GM21717 (cell line): ENCODE data around the gene EIF2B5.
"Not testable (repeated sequence)": the region's sequence is repeated elsewhere in the genome, so short reads cannot be mapped to it uniquely, and the experiment has no call there.

Experiments used
- ATAC-seq: cut with Tn5 transposase; IDR thresholded peaks from one replicate; pipeline ENCODE4 v1.9.1; 2021; ENCODE audit warnings: mild to moderate bottlenecking, moderate library complexity; ENCODE audit not compliant: unreplicated experiment

The EIF2B5 gene

DNA sequence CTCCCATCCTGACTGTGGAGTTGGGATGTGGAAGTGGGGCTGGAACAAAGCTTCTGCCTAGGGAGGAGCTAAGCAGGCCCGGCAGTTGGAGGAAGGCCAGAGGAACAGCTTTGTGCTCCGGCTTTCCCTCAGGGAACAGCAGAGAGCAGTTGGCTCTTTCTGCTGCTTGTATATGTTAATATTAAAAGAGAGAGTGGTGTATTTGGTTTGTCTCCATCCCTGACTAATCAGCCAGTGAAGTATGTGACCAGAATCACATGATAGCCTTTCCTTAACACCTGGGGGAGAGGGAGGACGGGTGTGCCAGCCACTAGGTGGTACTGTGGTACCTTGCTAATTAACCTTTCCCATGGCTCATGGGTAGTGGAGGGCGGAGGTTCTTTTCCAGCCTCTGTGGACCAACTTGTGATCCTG, 10.0 kb downstream of the EIF2B5 start:
- ATAC-seq = no peak

DNA sequence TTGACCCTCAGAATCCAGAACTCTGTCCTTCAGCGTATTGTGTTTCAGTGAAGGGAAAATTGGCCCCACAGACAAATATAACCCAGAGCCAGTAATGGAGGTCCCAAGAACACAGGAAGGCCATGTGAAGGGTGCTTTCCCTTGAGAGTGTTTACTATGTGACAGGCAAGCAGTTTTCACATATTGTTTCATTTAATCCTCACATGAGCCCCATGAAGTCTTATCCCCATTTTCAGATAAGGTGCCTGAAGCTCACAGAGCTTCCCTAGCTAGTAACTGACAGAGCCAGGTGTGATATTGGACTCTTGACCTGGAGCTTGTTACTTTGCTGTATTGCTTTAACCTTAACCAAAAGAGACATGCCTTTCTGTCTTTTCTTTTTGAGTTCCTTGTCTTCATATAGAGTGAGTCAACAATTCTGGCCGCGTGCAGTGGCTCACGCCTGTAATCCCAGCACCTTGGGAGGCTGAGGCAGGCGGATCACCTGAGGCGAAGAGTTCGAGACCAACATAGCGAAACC, 10.7 kb downstream of the EIF2B5 start:
- no peak for ATAC-seq

DNA sequence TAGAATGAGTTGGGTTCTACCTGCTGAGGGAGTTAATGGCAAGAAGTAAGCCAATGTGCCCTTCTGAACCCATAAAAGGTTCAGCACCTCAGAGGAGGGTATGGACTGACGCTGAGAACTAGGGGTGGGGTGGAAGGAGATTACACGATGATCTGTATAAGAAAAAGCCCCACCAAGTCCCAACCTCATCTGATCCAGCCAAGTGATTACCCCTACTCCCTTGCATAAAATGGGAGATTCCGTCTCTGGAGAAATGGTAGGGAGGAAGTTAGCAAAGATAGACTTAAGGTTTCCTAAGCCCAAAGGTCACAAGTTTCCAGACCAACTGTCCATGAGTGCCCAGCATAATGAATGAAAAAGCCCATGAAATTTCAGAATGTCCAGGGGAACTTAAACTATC, 12.9 kb downstream of the EIF2B5 start:
- no peak for ATAC-seq

DNA sequence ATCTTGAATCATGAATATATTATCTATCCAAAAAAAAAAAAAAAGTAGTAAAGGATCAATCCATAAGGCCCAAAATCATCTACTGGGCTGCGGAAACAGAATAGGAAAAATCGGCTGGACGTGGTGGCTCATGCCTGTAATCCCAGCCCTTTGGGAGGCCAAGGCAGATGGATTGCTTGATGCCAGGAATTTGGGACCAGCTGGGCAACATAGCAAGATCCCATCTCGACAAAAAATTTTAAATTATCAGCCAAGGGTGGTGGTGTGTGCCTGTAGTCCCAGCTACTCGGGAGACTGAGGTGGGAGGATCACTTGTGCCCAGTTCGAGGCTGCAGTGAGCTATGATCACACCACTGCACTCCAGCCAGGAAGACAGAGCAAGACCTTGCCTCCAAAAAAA, 14.0 kb downstream of the EIF2B5 start:
- no peak for ATAC-seq

DNA sequence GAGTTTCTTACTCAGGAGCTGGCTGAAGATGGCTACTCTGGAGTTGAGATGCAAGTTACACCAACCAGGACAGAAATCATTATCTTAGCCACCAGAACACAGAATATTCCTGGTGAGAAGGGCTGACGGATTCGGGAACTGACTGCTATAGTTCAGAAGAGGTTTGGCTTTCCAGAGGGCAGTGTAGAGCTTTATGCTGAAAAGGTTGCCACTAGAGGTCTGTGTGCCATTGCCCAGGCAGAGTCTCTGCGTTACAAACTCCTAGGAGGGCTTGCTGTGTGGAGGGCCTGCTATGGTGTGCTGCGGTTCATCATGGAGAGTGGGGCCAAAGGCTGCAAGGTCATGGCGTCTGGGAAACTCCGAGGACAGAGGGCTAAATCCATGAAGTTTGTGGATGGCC, 14.6 kb downstream of the EIF2B5 start:
- ATAC-seq = not testable (repeated sequence)

DNA sequence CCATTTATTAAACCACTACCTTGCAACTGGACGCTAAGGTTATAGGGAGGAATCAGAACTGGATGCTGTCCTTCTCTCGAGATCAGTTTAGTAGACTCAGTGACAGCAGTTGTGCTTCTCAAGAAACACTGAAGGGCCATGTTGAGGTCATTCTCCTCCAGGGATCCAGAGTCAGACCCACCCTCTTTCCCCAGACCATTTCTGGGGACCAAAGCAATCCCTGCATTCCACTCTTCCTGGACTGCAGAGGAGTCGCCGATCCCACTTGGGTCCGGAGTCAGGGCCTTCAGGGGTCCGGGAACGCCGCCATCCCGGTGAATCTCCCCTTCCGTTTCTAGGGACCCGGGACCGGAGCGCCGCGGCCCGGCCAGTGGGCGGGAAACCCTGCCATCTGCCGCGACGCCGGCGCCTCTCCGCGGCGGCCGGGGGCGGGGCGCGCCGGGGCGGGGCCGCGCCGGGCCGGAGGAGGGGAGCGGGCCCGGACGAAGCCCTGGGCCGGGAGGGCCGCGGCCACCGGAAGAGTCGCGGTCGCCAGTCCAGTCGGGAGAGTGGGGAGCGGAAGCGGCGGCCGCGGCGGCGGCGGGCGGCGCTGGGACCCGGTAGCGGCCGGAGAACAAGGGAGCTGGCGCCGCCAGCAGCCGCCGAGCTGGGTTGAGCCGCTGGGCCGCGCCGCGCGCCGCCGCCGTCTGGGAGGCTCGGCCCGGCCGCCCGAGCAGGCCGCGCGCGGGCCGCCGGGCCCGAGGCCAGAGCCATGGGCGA, 19.9 kb downstream of the EIF2B5 start, which contains the start of gene DVL3:
Gene DVL3, plus strand, starts transcription at position 493 of the 759 bp plus-strand sequence. Its CDS starts 259 bp downstream, at position 752.
- ATAC-seq = peak; percentile 70

DNA sequence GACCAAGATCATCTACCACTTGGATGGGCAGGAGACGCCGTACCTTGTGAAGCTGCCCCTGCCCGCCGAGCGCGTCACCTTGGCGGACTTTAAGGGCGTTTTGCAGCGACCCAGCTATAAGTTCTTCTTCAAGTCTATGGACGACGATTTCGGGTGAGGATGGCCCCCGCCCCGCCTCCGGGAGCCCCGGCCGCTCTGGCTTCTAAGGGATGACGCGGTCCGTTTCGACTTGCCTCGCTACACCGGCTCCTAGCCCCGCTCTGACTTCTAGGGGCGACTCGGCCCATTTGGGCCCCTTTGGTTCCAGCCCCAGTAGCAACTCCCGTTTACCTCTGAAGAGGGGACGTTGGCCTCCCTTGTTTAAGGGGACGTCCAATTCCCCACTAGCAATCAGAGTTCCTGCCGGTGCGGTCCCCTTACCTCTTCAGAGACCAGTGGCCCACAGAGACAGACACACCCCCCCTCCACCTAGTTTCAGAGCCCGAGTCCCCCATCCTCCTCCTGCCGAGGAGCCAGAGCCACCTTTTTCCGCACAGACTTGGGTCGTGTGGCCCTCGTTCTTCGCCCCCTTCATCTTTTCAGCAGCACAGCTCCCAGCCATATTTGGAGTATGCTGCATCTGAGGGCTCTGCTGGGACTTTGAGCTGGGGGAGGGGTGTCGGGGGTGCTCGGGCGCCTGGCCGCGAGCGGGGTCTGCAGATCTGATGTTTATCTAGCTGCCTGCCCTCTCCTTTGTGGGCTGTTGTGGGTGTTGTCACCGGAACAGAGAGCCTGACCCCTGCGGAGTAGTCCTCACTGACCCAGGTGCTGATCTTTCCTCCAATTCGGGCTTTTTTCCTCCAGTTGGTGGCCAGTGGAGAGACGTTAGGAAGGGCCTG, 20.7 kb downstream of the EIF2B5 start:
- ATAC-seq = peak; percentile 39

DNA sequence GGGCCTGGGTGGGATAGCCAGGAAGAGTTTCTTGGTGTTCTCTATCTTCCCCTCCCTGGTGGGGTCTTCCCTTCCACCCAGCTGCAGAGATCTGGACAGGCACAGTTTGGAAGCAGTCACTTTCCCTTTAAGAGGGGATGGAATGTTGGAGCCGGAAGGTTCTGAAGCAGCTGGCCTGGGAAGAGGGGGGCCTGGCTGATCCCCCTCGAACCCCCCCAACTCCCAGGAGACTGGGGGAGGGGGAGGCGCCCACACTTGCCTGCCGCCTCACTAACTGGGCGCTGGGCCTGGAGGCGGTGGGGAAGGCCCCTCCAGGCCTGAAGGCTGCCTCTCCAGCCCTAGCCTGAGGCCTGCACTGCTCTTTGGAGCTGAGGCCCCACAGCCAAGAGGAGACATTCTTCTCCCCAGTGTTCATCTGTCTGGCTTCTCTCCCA, 21.4 kb downstream of the EIF2B5 start:
- no peak for ATAC-seq

DNA sequence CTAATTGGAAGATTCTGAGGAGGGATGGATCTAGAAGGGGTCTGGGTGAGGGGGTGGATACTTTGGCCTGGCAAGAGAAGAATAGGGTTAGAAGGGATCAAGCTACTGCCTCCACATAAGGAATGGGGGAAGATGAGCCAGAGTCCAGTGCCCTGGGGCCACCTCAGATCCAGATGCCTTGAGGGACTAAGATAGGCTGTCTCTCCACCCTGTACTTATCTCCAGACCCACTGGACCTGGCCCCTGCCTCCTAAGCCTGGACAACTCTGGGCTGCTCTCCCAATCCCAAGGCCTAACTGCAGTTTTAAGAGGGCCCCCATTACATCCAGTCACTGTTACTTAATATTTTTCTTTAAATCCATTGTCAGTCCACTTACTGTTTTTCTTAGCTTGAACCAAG, 22.0 kb downstream of the EIF2B5 start:
- no peak for ATAC-seq

DNA sequence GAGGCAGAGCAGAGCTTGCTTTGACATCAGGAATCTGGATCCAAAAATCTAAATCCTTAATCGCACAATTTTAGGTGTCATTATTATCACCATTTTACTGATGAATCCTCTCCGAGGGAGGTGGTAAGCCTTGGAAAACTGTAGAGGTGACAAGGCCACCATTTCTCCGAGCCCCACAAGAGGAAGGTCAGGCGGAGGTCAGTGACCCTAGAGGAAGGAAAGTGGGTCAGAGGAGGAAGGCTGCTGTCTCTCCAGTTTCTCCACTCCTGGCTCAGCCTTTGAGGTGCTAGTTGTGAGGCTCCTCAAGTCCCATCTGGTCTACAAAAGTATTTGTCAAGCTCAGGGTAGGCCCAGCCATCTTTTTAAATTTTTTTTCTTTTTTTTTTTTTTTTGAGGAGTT, 23.2 kb downstream of the EIF2B5 start:
- no peak for ATAC-seq

- no peak for ATAC-seq
Measured at GRCh38 chr3:184160456-184160855, 25.3 kb downstream of the EIF2B5 start.

DNA sequence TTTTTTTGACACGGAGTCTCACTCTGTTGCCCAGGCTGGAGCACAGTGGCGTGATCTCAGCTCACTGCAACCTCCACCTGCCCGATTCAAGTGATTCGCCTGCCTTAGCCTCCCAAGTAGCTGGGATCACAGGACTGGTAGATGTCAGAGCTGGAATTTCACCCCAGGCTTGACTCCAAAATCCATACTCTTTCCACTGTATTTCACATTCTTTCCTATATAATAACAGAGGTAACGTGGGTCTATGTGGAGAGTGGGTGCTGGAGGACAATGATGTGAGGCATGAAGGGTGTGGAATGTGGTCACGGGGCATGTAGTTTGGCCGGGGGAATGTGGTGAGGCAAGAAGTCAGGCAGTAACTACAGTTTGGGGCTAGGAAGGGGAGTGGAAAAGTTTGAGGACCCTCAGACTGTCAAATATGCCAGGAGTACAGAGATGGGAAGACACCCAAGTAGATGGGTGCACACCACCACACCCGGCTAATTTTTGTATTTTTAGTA, 27.5 kb downstream of the EIF2B5 start:
- not testable (repeated sequence) for ATAC-seq

GRCh38 chr3:184164648-184165330, 29.6 kb downstream of the EIF2B5 start:
- no peak for ATAC-seq

- ATAC-seq = no peak
Measured at GRCh38 chr3:184165543-184165942, 30.4 kb downstream of the EIF2B5 start.

GRCh38 chr3:184166671-184167070, 31.5 kb downstream of the EIF2B5 start:
- ATAC-seq = no peak

GRCh38 chr3:184167786-184168185, 32.6 kb downstream of the EIF2B5 start:
- no peak for ATAC-seq

- ATAC-seq = no peak
Measured at GRCh38 chr3:184168363-184169120, 33.4 kb downstream of the EIF2B5 start.

GRCh38 chr3:184169896-184170875, 35.0 kb downstream of the EIF2B5 start:
- no peak for ATAC-seq

GRCh38 chr3:184171562-184171961, 36.4 kb downstream of the EIF2B5 start:
- no peak for ATAC-seq
